Neural cell (in vitro differentiated cells): ENCODE data around the gene EXOC6B. TPM values are rescaled to one million over a fixed set of nuclear protein-coding genes. Genes with fewer than 3 reads are reported as not detected.

ENCODE experiments used
- H2AFZ ChIP-seq: fragments of 200-600, 300-800 bp; sonication (generic), shearing (Covaris generic); 2 replicates; pipeline ENCODE4 v1.6.0; 2014; ENCODE audit warnings: low read depth, mild to moderate bottlenecking, antibody characterized with exemption, low read length, moderate library complexity
- H3F3A ChIP-seq: fragments of 200-600 bp; shearing (Covaris generic); 2 replicates; pipeline ENCODE4 v1.6.1; 2016; ENCODE audit warnings: mild to moderate bottlenecking, moderate library complexity, mixed read lengths, antibody characterized with exemption, low read length; ENCODE audit not compliant: insufficient read depth, poor library complexity, severe bottlenecking
- H3K27ac ChIP-seq: fragments of 200-600, 300-800 bp; sonication (generic), shearing (Covaris generic); 2 replicates; pipeline ENCODE4 v1.5.1; 2014; ENCODE audit warnings: mild to moderate bottlenecking, low read length, moderate library complexity
- H3K27me3 ChIP-seq: fragments of 300-800, 200-600 bp; sonication (generic), shearing (Covaris generic); 2 replicates; pipeline ENCODE4 v1.6.0; 2014; ENCODE audit warnings: mild to moderate bottlenecking, low read depth, low read length, moderate library complexity; ENCODE audit not compliant: insufficient read depth
- H3K36me3 ChIP-seq: fragments of 300-800, 200-600 bp; sonication (generic), shearing (Covaris generic); 2 replicates; pipeline ENCODE4 v1.5.1; 2014; ENCODE audit warnings: mild to moderate bottlenecking, antibody characterized with exemption, low read length, moderate library complexity; ENCODE audit not compliant: insufficient read depth
- H3K4me2 ChIP-seq: fragments of 300-800, 200-600 bp; sonication (generic), shearing (Covaris generic); 2 replicates; pipeline ENCODE4 v1.6.0; 2014; ENCODE audit warnings: mild to moderate bottlenecking, low read length
- H3K4me3 ChIP-seq: fragments of 300-800, 200-600 bp; sonication (generic), shearing (Covaris generic); 2 replicates; pipeline ENCODE4 v1.5.1; 2014; ENCODE audit warnings: mild to moderate bottlenecking, low read length, moderate library complexity
- H3K79me2 ChIP-seq: fragments of 200-600 bp; shearing (Covaris generic); replicated peaks from 2 replicates; pipeline ENCODE4 v1.6.0; 2014; ENCODE audit warnings: mild to moderate bottlenecking, low read length, moderate library complexity; ENCODE audit not compliant: insufficient read depth
- H3K9ac ChIP-seq: fragments of 300-800, 200-600 bp; sonication (generic), shearing (Covaris generic); 2 replicates; pipeline ENCODE4 v1.6.1; 2016; ENCODE audit warnings: mild to moderate bottlenecking, low read length, mixed read lengths
- H3K9me2 ChIP-seq: fragments of 200-600 bp; shearing (Covaris generic); 2 replicates; pipeline ENCODE4 v1.6.1; 2016; ENCODE audit warnings: mild to moderate bottlenecking, low read length, mixed read lengths; ENCODE audit not compliant: insufficient read depth
- H3K9me3 ChIP-seq: fragments of 200-600, 300-800 bp; sonication (generic), shearing (Covaris generic); 2 replicates; pipeline ENCODE4 v1.6.1; 2016; ENCODE audit warnings: mild to moderate bottlenecking, mixed run types, low read length, moderate library complexity, mixed read lengths
- H4K20me1 ChIP-seq: fragments of 200-600 bp; shearing (Covaris generic); 2 replicates; pipeline ENCODE4 v1.6.1; 2016; ENCODE audit warnings: mild to moderate bottlenecking, mixed run types; ENCODE audit not compliant: insufficient read depth
- CTCF ChIP-seq: fragments of 450-650 bp; IDR thresholded peaks from 2 replicates; pipeline ENCODE4 v1.5.1; 2014; ENCODE audit warnings: antibody characterized with exemption, mild to moderate bottlenecking, moderate library complexity; ENCODE audit not compliant: poor library complexity, severe bottlenecking
- EP300 ChIP-seq: fragments of 450-650 bp; conservative IDR thresholded peaks from 2 replicates; pipeline ENCODE4 v1.6.1; 2014; ENCODE audit warnings: antibody characterized with exemption, mild to moderate bottlenecking, moderate library complexity; ENCODE audit not compliant: poor library complexity, severe bottlenecking
- EZH2 ChIP-seq: fragments of 200-600, 300-800 bp; shearing (Covaris generic), sonication (generic); IDR thresholded peaks from 2 replicates; pipeline ENCODE4 v1.6.1; 2014; ENCODE audit warnings: antibody characterized with exemption, low read length, borderline replicate concordance, mild to moderate bottlenecking; ENCODE audit not compliant: insufficient read depth, poor library complexity, severe bottlenecking
- MXI1 ChIP-seq: fragments of 450-650 bp; conservative IDR thresholded peaks from 2 replicates; pipeline ENCODE4 v1.6.1; 2014; ENCODE audit warnings: antibody characterized with exemption, mild to moderate bottlenecking; ENCODE audit not compliant: poor library complexity, severe bottlenecking
- POLR2AphosphoS5 ChIP-seq: IDR thresholded peaks from 2 replicates; pipeline ENCODE4 v1.6.1; 2012
- RAD21 ChIP-seq: fragments of 450-650 bp; conservative IDR thresholded peaks from 2 replicates; pipeline ENCODE4 v1.6.1; 2014; ENCODE audit warnings: antibody characterized with exemption, mild to moderate bottlenecking, moderate library complexity
- REST ChIP-seq: IDR thresholded peaks from 2 replicates; pipeline ENCODE4 v1.6.1; 2012; ENCODE audit warnings: borderline replicate concordance
- SMC3 ChIP-seq: fragments of 450-650 bp; conservative IDR thresholded peaks from 2 replicates; pipeline ENCODE4 v1.6.1; 2014; ENCODE audit warnings: antibody characterized with exemption, mild to moderate bottlenecking, moderate library complexity; ENCODE audit not compliant: poor library complexity
- TAF1 ChIP-seq: IDR thresholded peaks from 2 replicates; pipeline ENCODE4 v1.6.1; 2012; ENCODE audit warnings: low read depth
- polyA plus RNA-seq: library from polyadenylated mRNA; depleted of rRNA; stranded (reverse); fragments of >200 nt; gene quantifications from 2 replicates; pipeline ENCODE4 v1.2.3, GENCODE V29; 2014

Gene EXOC6B
- polyA plus RNA-seq, 1 donor from 2014 or later, result 23.4 TPM

GRCh38 chr2:72208225-72208624 is 617.6 kb downstream of the EXOC6B start:
- no peaks in the 10 kb centered on the region for H3K9me2 ChIP-seq
- H3K79me2 ChIP-seq, result no peaks in the 10 kb centered on the region
- no peak overlapping the region for H3K4me2 ChIP-seq
- no peak overlapping the region for H3K4me3 ChIP-seq
- TF ChIP-seq MXI1 (no peak), REST (no peak), POLR2AphosphoS5 (no peak)
- H3K9me3 ChIP-seq, result no peaks in the 10 kb centered on the region
- H3K36me3 ChIP-seq, result no peaks in the 10 kb centered on the region
- no peaks in the 10 kb centered on the region for H4K20me1 ChIP-seq
- H3K9ac ChIP-seq, result no peak overlapping the region
- H3F3A ChIP-seq, result no peaks in the 10 kb centered on the region
- H2AFZ ChIP-seq, result no peak overlapping the region
- no peak overlapping the region for H3K27ac ChIP-seq
- no peaks in the 10 kb centered on the region for H3K27me3 ChIP-seq

GRCh38 chr2:72207334-72207733 is 618.5 kb downstream of the EXOC6B start:
- H3K27ac ChIP-seq, result no peak overlapping the region
- H3K9me2 ChIP-seq, result no peaks in the 10 kb centered on the region
- no peaks in the 10 kb centered on the region for H3K36me3 ChIP-seq
- no peak overlapping the region for H3K4me2 ChIP-seq
- no peak overlapping the region for H3K4me3 ChIP-seq
- H3F3A ChIP-seq, result no peaks in the 10 kb centered on the region
- no peaks in the 10 kb centered on the region for H3K9me3 ChIP-seq
- H3K79me2 ChIP-seq, result no peaks in the 10 kb centered on the region
- no peaks in the 10 kb centered on the region for H3K27me3 ChIP-seq
- TF ChIP-seq REST (no peak), POLR2AphosphoS5 (no peak), SMC3 (no peak), EZH2 (no peak), RAD21 (no peak), CTCF (no peak), EP300 (no peak), TAF1 (no peak), MXI1 (no peak)
- H3K9ac ChIP-seq, result no peak overlapping the region
- no peaks in the 10 kb centered on the region for H4K20me1 ChIP-seq
- H2AFZ ChIP-seq, result no peak overlapping the region
